A549 (cell line): ENCODE data around the gene IMPA2. TPM values are rescaled to one million over a fixed set of nuclear protein-coding genes. Genes with fewer than 3 reads are reported as not detected.

Source experiments
- ATAC-seq, 2 experiments: fragments of 200-7000 bp in 1 of 2; fragments of >200 bp in 1 of 2; cut with Nextera tagmentation in 1 of 2; cut with Tn5 transposase in 1 of 2; 3 replicates each; pipeline versions ENCODE4 v1.8.0 to v1.9.1; 2018 to 2020; ENCODE audit warnings: mild to moderate bottlenecking in 1 of 2, moderate library complexity in 1 of 2
- CTCF ChIA-PET: fragments of 300-600 bp; sonication (Branson Sonifier 250); formaldehyde crosslinking; extraction: SDS; loops from one replicate; lab custom pipeline; 2021; ENCODE audit warnings: antibody characterized with exemption, inconsistent platforms; lab: Yijun Ruan, JAX
- POLR2A ChIA-PET: fragments of 350-600 bp; formaldehyde crosslinking; extraction: SDS; loops from one replicate; lab custom pipeline; 2021; ENCODE audit warnings: antibody characterized with exemption, inconsistent platforms; lab: Yijun Ruan, JAX
- DNase-seq, 2 experiments: peaks; one replicate each; pipeline versions ENCODE4 v3.0.0 to v3.0.0-alpha.2; 2011 to 2016; ENCODE audit warnings: low read depth in 1 of 2, low spot score in 1 of 2
- FAIRE-seq: peaks from 2 replicates; lab custom pipeline; 2011; peaks lifted over from hg19 to GRCh38; lab: Jason Lieb, UNC
- H3K27ac ChIP-seq, 2 experiments: fragments of >200 bp; sonication (Bioruptor Twin); formaldehyde crosslinking; 3 replicates each; pipeline ENCODE4 v1.5.1; 2016 to 2017
- H3K4me1 ChIP-seq: fragments of >200 bp; sonication (Bioruptor Twin); formaldehyde crosslinking; 3 replicates; pipeline ENCODE4 v1.6.1; 2016
- H3K4me2 ChIP-seq: fragments of >200 bp; sonication (Bioruptor Twin); formaldehyde crosslinking; 3 replicates; pipeline ENCODE4 v1.6.1; 2016
- H3K4me3 ChIP-seq: fragments of >200 bp; sonication (Bioruptor Twin); formaldehyde crosslinking; 3 replicates; pipeline ENCODE4 v1.5.1; 2016
- H3K9me3 ChIP-seq: fragments of >200 bp; sonication (Bioruptor Twin); formaldehyde crosslinking; 3 replicates; pipeline ENCODE4 v1.6.1; 2016
- BHLHE40 ChIP-seq: IDR thresholded peaks from 2 replicates; pipeline ENCODE4 v1.6.1; 2012; ENCODE audit warnings: low read depth, low read length, inconsistent platforms
- CBX8 ChIP-seq: fragments of 200-600 bp; sonication (generic); IDR thresholded peaks from 2 replicates; pipeline ENCODE4 v1.6.1; 2016
- CEBPB ChIP-seq, 2 experiments: fragments of >200 bp in 1 of 2; sonication (Bioruptor Twin) in 1 of 2; formaldehyde crosslinking in 1 of 2; IDR thresholded peaks; 2 replicates each; pipeline ENCODE4 v1.6.1; 2012 to 2016
- CHD4 ChIP-seq: fragments of 200-600 bp; sonication (generic); IDR thresholded peaks from 2 replicates; pipeline ENCODE4 v1.6.1; 2016; ENCODE audit warnings: antibody characterized with exemption, mild to moderate bottlenecking, borderline replicate concordance
- EP300 ChIP-seq, 2 experiments: fragments of >200 bp; sonication (Bioruptor Twin); formaldehyde crosslinking; IDR thresholded peaks; 2 replicates in 1 of 2; 3 replicates in 1 of 2; pipeline ENCODE4 v1.6.1; 2016 to 2017
- FOSB ChIP-seq: fragments of 250-450 bp; sonication (Bioruptor Pico); IDR thresholded peaks from 2 replicates; pipeline ENCODE4 v1.5.0; 2020; ENCODE audit warnings: mild to moderate bottlenecking, moderate library complexity
- FOSL2 ChIP-seq, 2 experiments: fragments of 450-650 bp in 1 of 2; fragments of >200 bp in 1 of 2; sonication (Bioruptor Twin) in 1 of 2; formaldehyde crosslinking; IDR thresholded peaks; 2 replicates each; pipeline versions ENCODE4 v1.5.0 to v1.6.1; 2016 to 2020; ENCODE audit warnings: mild to moderate bottlenecking in 1 of 2, moderate library complexity in 1 of 2
- HEYL ChIP-seq: fragments of 250-450 bp; sonication (Bioruptor Pico); IDR thresholded peaks from 2 replicates; pipeline ENCODE4 v1.8.0; 2021; ENCODE audit warnings: mild to moderate bottlenecking, moderate library complexity
- HOXA7 ChIP-seq: fragments of 250-450 bp; sonication (Bioruptor Pico); IDR thresholded peaks from 2 replicates; pipeline ENCODE4 v1.5.0; 2020; ENCODE audit warnings: mild to moderate bottlenecking, moderate library complexity
- HOXB13 ChIP-seq: fragments of 250-450 bp; sonication (Bioruptor Pico); IDR thresholded peaks from 2 replicates; pipeline ENCODE4 v1.5.0; 2020; ENCODE audit warnings: low read depth, mild to moderate bottlenecking, moderate library complexity
- JUN ChIP-seq, 2 experiments: fragments of >200 bp; sonication (Bioruptor Twin); formaldehyde crosslinking; IDR thresholded peaks; 2 replicates in 1 of 2; 3 replicates in 1 of 2; pipeline ENCODE4 v1.6.1; 2016 to 2017
- MAZ ChIP-seq: fragments of 150-350 bp; IDR thresholded peaks from 2 replicates; pipeline ENCODE4 v1.6.1; 2014; ENCODE audit warnings: antibody characterized with exemption, low read depth, low read length, borderline replicate concordance
- NFE2L2 ChIP-seq: fragments of 150-350 bp; conservative IDR thresholded peaks from 2 replicates; pipeline ENCODE4 v1.6.1; 2014; ENCODE audit warnings: low read length
- NPAS2 ChIP-seq: fragments of 250-450 bp; sonication (Bioruptor Pico); IDR thresholded peaks from 2 replicates; pipeline ENCODE4 v1.8.0; 2022; ENCODE audit warnings: mild to moderate bottlenecking, moderate library complexity, borderline replicate concordance
- RARB ChIP-seq: fragments of 250-450 bp; sonication (Bioruptor Pico); IDR thresholded peaks from 2 replicates; pipeline ENCODE4 v1.8.0; 2021; ENCODE audit warnings: mild to moderate bottlenecking, moderate library complexity
- RCOR1 ChIP-seq: fragments of 150-350 bp; IDR thresholded peaks from 2 replicates; pipeline ENCODE4 v1.6.1; 2014; ENCODE audit warnings: antibody characterized with exemption, low read length, low read depth
- RFX5 ChIP-seq: fragments of 450-650 bp; IDR thresholded peaks from 2 replicates; pipeline ENCODE4 v1.7.1; 2014; ENCODE audit warnings: antibody characterized with exemption, mild to moderate bottlenecking, moderate library complexity
- RNF2 ChIP-seq: fragments of 200-600 bp; sonication (generic); IDR thresholded peaks from 2 replicates; pipeline ENCODE4 v1.6.1; 2016; ENCODE audit warnings: low read depth, mild to moderate bottlenecking, antibody characterized with exemption, moderate library complexity, borderline replicate concordance
- SREBF2 ChIP-seq: fragments of 450-650 bp; IDR thresholded peaks from 2 replicates; pipeline ENCODE4 v1.6.1; 2014; ENCODE audit warnings: mild to moderate bottlenecking, moderate library complexity
- TFCP2L1 ChIP-seq: fragments of 250-450 bp; sonication (Bioruptor Pico); IDR thresholded peaks from 2 replicates; pipeline ENCODE4 v1.5.0; 2021; ENCODE audit warnings: mild to moderate bottlenecking
- TP53 ChIP-seq: fragments of 250-450 bp; sonication (Bioruptor Pico); IDR thresholded peaks from 2 replicates; pipeline ENCODE4 v1.5.0; 2021; ENCODE audit warnings: mild to moderate bottlenecking, moderate library complexity
- WGBS: methylation state at CpG from one replicate; pipeline ENCODE4 v1.1.6; 2017; ENCODE audit errors: missing lambda C conversion rate; 5-methylcytosine and 5-hydroxymethylcytosine counted together
- polyA plus RNA-seq, 4 experiments: library from polyadenylated mRNA; depleted of rRNA in 3 of 4; stranded (reverse); fragments of >200 nt; fragmentation: RNase III in 1 of 4; extraction: RNeasy Plus Mini Kit Qiagen cat#74134 plus additional on column Dnase treatment in 1 of 4; gene quantifications; 2 replicates in 3 of 4; 3 replicates in 1 of 4; pipeline ENCODE4 v1.2.3, GENCODE V29; 2011 to 2017
- TF ChIP-seq, protein P1 (sequence below): fragments of 250-450 bp; sonication (Bioruptor Pico); IDR thresholded peaks from 2 replicates; pipeline ENCODE4 v1.5.0; 2020; ENCODE audit warnings: low read depth, mild to moderate bottlenecking, moderate library complexity
- TF ChIP-seq, protein P2 (sequence below): fragments of 200-600 bp; sonication (generic); IDR thresholded peaks from 2 replicates; pipeline ENCODE4 v1.6.1; 2016; ENCODE audit warnings: antibody characterized with exemption, mild to moderate bottlenecking, moderate library complexity
- TF ChIP-seq, protein P3 (sequence below): fragments of >200 bp; sonication (Bioruptor Twin); formaldehyde crosslinking; IDR thresholded peaks from 3 replicates; pipeline ENCODE4 v1.6.1; 2016

Gene IMPA2
- polyA plus RNA-seq, 2 of the 4 experiments (the other 2 are of a cell fraction): 35.1 to 65.3 TPM

DNA sequence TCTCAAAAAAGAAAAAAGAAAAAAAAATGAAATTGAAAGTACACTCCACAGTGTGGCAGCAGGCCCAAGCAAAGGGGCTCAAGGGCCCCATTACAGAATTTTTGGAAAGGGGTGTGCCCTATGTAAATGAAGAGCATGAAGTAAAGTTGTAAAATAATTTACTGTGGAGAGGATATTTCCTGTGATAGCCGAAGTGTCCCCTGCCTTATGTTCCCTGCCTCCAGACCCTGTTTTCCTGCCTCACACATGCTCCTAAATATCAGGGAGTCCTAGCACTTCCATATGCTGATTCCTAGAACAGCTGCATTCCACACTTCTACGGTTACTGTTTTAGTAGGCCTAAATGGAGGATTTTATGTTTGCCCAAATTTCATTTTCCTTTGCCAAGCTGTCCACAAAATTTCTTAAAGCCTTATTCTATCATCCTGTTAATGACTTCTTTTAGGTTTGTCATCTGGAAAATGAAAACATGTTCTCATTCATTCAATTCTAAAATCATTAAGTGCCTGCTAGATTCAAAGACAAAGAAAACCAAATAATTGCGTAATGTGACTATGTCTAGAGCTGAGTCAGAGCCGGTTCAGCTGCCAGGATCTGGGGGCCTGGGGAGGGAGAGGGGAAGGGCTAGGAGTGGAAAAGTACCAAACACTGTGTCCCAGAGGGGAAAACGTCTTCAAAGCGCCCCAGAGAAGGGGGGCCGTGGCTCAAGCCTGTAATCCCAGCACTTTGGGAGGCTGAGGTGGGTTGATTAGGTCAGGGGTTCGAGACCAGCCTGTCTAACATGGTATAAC is 25.9 kb upstream of the IMPA2 start:
- ChIA-PET POLR2A (interaction anchor here (1.6 kb wide), 1 partner anchor 25 kb away, joined by 5 read pairs; the partner anchor contains the start of gene IMPA2), CTCF (interaction anchor here (0.9 to 3.2 kb wide), 4 partner anchors 18 to 84 kb away, joined by 3 to 14 read pairs (median 10); no protein-coding TSS in a partner anchor)
- H3K4me1 ChIP-seq: peaks cover 10% of the 10 kb centered on the region
- H3K27ac ChIP-seq: peak overlapping the region; percentile 74 to 85
- H3K4me2 ChIP-seq: 0 out of 3 replicates have a peak overlapping the region, but pooled peaks have one; percentile 15
- no peak overlapping the region for H3K4me3 ChIP-seq
- peaks cover 20% of the 10 kb centered on the region for H3K9me3 ChIP-seq
- TF ChIP-seq NPAS2 (CRISPR knock-in tag) (no peak), FOSL2 (IDR thresholded peaks at IDR 0.05) (no peak), FOSL2 (CRISPR knock-in tag; IDR thresholded peaks at IDR 0.05) (peak; percentile 52), CHD4 (no peak), TFCP2L1 (CRISPR knock-in tag) (no peak), MAZ (no peak), EP300 (IDR thresholded peaks at IDR 0.05) (no peak), CEBPB (IDR thresholded peaks at IDR 0.05) (peak; percentile 74 to 95; a peak in 3 of 4 replicates), RNF2 (no peak), SREBF2 (no peak), FOSB (CRISPR knock-in tag) (no peak), JUN (IDR thresholded peaks at IDR 0.05) (no peak), BHLHE40 (no peak), NFE2L2 (no peak), RFX5 (no peak)
- TF ChIP-seq, protein P1, sequence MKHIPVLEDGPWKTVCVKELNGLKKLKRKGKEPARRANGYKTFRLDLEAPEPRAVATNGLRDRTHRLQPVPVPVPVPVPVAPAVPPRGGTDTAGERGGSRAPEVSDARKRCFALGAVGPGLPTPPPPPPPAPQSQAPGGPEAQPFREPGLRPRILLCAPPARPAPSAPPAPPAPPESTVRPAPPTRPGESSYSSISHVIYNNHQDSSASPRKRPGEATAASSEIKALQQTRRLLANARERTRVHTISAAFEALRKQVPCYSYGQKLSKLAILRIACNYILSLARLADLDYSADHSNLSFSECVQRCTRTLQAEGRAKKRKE: no peak
- TF ChIP-seq, protein P2, sequence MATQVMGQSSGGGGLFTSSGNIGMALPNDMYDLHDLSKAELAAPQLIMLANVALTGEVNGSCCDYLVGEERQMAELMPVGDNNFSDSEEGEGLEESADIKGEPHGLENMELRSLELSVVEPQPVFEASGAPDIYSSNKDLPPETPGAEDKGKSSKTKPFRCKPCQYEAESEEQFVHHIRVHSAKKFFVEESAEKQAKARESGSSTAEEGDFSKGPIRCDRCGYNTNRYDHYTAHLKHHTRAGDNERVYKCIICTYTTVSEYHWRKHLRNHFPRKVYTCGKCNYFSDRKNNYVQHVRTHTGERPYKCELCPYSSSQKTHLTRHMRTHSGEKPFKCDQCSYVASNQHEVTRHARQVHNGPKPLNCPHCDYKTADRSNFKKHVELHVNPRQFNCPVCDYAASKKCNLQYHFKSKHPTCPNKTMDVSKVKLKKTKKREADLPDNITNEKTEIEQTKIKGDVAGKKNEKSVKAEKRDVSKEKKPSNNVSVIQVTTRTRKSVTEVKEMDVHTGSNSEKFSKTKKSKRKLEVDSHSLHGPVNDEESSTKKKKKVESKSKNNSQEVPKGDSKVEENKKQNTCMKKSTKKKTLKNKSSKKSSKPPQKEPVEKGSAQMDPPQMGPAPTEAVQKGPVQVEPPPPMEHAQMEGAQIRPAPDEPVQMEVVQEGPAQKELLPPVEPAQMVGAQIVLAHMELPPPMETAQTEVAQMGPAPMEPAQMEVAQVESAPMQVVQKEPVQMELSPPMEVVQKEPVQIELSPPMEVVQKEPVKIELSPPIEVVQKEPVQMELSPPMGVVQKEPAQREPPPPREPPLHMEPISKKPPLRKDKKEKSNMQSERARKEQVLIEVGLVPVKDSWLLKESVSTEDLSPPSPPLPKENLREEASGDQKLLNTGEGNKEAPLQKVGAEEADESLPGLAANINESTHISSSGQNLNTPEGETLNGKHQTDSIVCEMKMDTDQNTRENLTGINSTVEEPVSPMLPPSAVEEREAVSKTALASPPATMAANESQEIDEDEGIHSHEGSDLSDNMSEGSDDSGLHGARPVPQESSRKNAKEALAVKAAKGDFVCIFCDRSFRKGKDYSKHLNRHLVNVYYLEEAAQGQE: no peak
- TF ChIP-seq, all 56 proteins: peak for 2
- ATAC-seq (peak; percentile 74 to 75), DNase-seq (peak in 1 of 2 experiments; percentile 79), FAIRE-seq (no peak)
- 28% methylated on average over 8 of the region's 8 CpGs for WGBS

DNA sequence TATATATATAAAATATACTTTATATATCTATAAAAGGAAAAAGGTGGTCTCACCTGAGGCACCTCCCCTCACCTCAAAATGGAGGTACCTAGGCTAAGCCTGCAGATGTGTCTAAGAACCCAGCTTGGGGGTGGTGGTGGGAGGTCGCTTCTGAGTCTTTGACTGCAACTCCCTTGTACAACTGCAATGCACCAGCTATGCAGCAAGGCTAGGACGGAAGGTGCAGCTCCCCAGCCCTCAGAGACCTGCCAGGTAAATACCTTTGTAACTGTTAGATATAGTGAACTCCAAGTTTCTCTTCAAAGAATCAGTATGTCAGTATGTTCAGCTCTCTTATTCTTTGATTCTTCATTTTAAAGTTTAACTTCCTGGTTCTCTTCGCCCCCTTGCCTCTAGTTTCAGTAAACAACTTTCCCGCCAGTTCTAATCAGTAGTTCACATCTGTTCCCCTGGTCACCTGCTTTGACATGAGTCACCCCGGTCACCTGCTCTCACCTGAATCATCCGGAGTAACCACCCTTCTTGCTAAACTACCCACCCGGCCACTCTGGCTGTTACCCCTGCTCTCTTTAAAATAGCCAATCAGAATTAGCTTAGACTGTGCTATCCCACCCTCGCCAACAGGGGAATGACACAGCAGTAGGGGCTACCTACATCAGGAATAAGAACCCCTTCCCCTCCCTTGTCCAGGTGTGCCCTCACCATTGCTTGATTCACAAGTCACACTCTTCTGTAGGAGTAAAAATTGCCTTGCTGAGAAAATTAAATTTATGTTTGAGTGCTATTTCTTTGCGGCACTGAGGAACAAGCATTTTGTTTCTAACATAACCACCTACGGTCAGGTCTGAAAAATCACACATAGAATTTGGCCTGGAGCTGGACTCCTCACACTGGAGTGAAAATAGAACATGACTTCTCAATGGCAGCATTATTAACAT is 24.7 kb upstream of the IMPA2 start:
- Histone ChIP-seq H3K27ac (peak overlapping the region; percentile 74 to 85; a peak in 3 of 6 replicates), H3K4me2 (no peak overlapping the region), H3K9me3 (peaks cover 20% of the 10 kb centered on the region), H3K4me1 (peaks cover 10% of the 10 kb centered on the region), H3K4me3 (no peak overlapping the region)
- ChIA-PET POLR2A (no interaction called here), CTCF (interaction anchor here (0.9 to 3.2 kb wide), 2 partner anchors 19 to 38 kb away, joined by 3 to 14 read pairs; no protein-coding TSS in a partner anchor)
- DNase-seq (no peak), FAIRE-seq (no peak), ATAC-seq (no peak)
- WGBS: 91% methylated on average over 10 of the region's 10 CpGs
- no peak for TF ChIP-seq RARB (CRISPR knock-in tag)
- no peak for TF ChIP-seq EP300 (IDR thresholded peaks at IDR 0.05)
- TF ChIP-seq, protein P3, sequence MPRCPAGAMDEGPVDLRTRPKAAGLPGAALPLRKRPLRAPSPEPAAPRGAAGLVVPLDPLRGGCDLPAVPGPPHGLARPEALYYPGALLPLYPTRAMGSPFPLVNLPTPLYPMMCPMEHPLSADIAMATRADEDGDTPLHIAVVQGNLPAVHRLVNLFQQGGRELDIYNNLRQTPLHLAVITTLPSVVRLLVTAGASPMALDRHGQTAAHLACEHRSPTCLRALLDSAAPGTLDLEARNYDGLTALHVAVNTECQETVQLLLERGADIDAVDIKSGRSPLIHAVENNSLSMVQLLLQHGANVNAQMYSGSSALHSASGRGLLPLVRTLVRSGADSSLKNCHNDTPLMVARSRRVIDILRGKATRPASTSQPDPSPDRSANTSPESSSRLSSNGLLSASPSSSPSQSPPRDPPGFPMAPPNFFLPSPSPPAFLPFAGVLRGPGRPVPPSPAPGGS: no peak
- TF ChIP-seq CHD4: no peak
- no peak for TF ChIP-seq JUN (IDR thresholded peaks at IDR 0.05)
- TF ChIP-seq HOXA7 (CRISPR knock-in tag): no peak
- no peak for TF ChIP-seq HEYL (CRISPR knock-in tag)
- no peak for TF ChIP-seq RFX5
- no peak for TF ChIP-seq NFE2L2
- TF ChIP-seq CBX8: no peak
- TF ChIP-seq FOSB (CRISPR knock-in tag): no peak
- TF ChIP-seq HOXB13: no peak
- no peak for TF ChIP-seq TP53 (CRISPR knock-in tag)
- TF ChIP-seq RCOR1: no peak
- TF ChIP-seq MAZ: no peak
- TF ChIP-seq, all 56 proteins: peak for 0
